Measurements from ENCODE around the gene KAZN.

The KAZN gene

GRCh38 chr1:15028102-15028501, 429.6 kb downstream of the KAZN start:
- no peak overlapping the region for H3K4me3 ChIP-seq (ENCODE audit: low read length)
- DNase-seq (ENCODE audit: low read depth), result peak; percentile 81

DNA sequence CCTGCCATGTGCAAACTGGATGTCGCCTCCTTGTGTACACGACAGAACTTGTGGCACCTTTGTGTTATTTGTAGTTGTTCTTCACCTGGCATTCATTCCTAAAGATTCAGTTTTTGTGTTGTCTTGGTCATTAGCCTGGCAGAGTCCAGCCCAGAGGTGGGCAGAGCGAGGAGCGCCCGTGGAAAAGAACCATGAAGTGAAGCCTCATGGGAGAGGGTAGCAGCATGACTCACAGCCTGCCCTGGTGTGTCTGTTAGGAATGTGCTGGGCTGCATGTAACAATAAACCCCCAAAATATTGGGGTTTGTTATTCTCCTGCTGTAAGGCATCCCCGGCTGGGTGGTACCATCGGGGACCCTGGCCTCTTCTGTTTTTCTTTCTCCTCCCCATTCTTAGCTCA, 430.1 kb downstream of the KAZN start:
- H3K4me3 ChIP-seq (ENCODE audit: low read length), result no peak overlapping the region
- DNase-seq (ENCODE audit: low read depth), result no peak
- TF ChIP-seq CTCF (conservative IDR thresholded peaks at IDR 0.05; ENCODE audit: low read depth, low read length), result no peak

More at GRCh38 chr1:15028102-15028501, 429.6 kb downstream of the KAZN start:
- TF ChIP-seq CTCF (conservative IDR thresholded peaks at IDR 0.05; ENCODE audit: low read depth, low read length), result no peak

DNA sequence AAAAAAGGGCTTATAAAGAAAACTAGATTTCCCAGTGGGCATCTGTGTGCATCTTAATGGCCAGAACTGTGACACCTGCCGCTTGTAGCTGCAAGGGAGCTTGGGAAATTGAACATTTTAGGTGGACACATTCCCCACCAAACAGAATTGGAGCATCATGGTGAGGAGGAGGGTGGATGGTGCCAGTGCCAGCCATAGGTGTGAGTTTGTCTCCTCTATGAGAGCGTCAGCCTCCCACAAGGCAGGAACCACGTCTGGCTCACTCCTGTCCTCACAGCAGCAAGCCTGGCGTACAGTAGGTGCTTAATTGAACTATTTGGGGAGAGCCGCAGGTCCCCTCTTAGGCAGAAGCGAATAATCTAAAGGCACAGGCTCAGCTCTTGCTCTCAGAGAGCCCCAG, 430.6 kb downstream of the KAZN start:
- TF ChIP-seq CTCF (conservative IDR thresholded peaks at IDR 0.05; ENCODE audit: low read depth, low read length), result no peak
- no peak for DNase-seq (ENCODE audit: low read depth)

GRCh38 chr1:15029786-15030185, 431.3 kb downstream of the KAZN start:
- H3K4me3 ChIP-seq (ENCODE audit: low read length), result no peak overlapping the region
- no peak for TF ChIP-seq CTCF (conservative IDR thresholded peaks at IDR 0.05; ENCODE audit: low read depth, low read length)
- DNase-seq (ENCODE audit: low read depth), result no peak

More for the DNA sequence above, 430.6 kb downstream of the KAZN start:
- no peak overlapping the region for H3K4me3 ChIP-seq (ENCODE audit: low read length)

GRCh38 chr1:15031251-15031933, 432.9 kb downstream of the KAZN start:
- DNase-seq (ENCODE audit: low read depth), result no peak
- no peak overlapping the region for H3K4me3 ChIP-seq (ENCODE audit: low read length)
- TF ChIP-seq CTCF (conservative IDR thresholded peaks at IDR 0.05; ENCODE audit: low read depth, low read length), result no peak

- H3K4me3 ChIP-seq (ENCODE audit: low read length), result no peak overlapping the region
- TF ChIP-seq CTCF (conservative IDR thresholded peaks at IDR 0.05; ENCODE audit: low read depth, low read length), result peak; percentile 41
- DNase-seq (ENCODE audit: low read depth), result no peak
These were observed 434.8 kb downstream of the KAZN start for GRCh38 chr1:15033264-15033663.

DNA sequence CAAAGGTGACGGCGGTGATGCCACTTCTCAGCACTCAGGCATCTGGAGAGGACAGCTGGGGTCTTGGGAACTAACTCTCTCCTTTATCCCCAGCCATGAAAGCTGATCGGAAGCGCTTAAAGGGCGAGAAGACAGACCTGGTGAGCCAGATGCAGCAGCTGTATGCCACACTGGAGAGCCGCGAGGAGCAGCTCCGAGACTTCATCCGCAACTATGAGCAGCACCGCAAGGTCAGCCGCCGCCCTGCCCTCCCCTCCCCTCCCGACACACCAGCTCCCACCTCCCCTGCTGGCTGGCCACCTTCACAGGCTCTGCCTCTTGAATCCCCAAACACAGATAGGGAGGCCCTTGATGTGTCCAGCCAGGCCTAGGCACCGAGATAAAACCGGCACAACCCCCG, 436.2 kb downstream of the KAZN start:
- TF ChIP-seq CTCF (conservative IDR thresholded peaks at IDR 0.05; ENCODE audit: low read depth, low read length), result no peak
- H3K4me3 ChIP-seq (ENCODE audit: low read length), result no peak overlapping the region
- DNase-seq (ENCODE audit: low read depth), result no peak
